GM23248 (cell line): ENCODE results near the gene MCTP2. TPM values are rescaled to one million over a fixed set of nuclear protein-coding genes. Genes with fewer than 3 reads are reported as not detected.

ENCODE experiments used
- DNase-seq: peaks from one replicate; pipeline ENCODE4 v3.0.0-alpha.2; 2015
- H2AFZ ChIP-seq: fragments of 200-600 bp; sonication (generic); 2 replicates; pipeline ENCODE4 v1.6.1; 2016; ENCODE audit warnings: antibody characterized with exemption
- H3F3A ChIP-seq: fragments of 200-600 bp; sonication (generic); 2 replicates; pipeline ENCODE4 v1.6.1; 2016; ENCODE audit warnings: mild to moderate bottlenecking, antibody characterized with exemption, mixed run types; ENCODE audit not compliant: insufficient read depth
- H3K27ac ChIP-seq: fragments of 200-600 bp; sonication (generic); 2 replicates; pipeline ENCODE4 v1.5.1; 2016; ENCODE audit warnings: mild to moderate bottlenecking
- H3K27me3 ChIP-seq: fragments of 200-600 bp; sonication (generic); replicated peaks from 2 replicates; pipeline ENCODE4 v1.6.1; 2016; ENCODE audit warnings: mild to moderate bottlenecking; ENCODE audit not compliant: insufficient read depth
- H3K36me3 ChIP-seq: fragments of 200-600 bp; sonication (generic); 2 replicates; pipeline ENCODE4 v1.6.1; 2016; ENCODE audit warnings: low read depth, mild to moderate bottlenecking
- H3K4me1 ChIP-seq: fragments of 200-600 bp; sonication (generic); 2 replicates; pipeline ENCODE4 v1.6.1; 2016; ENCODE audit warnings: mild to moderate bottlenecking; ENCODE audit not compliant: insufficient read depth
- H3K4me2 ChIP-seq: fragments of 200-600 bp; sonication (generic); one replicate; pipeline ENCODE4 v1.6.1; 2016; ENCODE audit warnings: mild to moderate bottlenecking; ENCODE audit not compliant: unreplicated experiment
- H3K4me3 ChIP-seq: fragments of 200-600 bp; sonication (generic); 2 replicates; pipeline ENCODE4 v1.5.1; 2016; ENCODE audit warnings: mild to moderate bottlenecking
- H3K79me2 ChIP-seq: fragments of 200-600 bp; sonication (generic); 2 replicates; pipeline ENCODE4 v1.6.1; 2016; ENCODE audit warnings: mild to moderate bottlenecking; ENCODE audit not compliant: insufficient read depth
- H3K9ac ChIP-seq: fragments of 200-600 bp; sonication (generic); 2 replicates; pipeline ENCODE4 v1.6.1; 2016; ENCODE audit warnings: mild to moderate bottlenecking
- H3K9me2 ChIP-seq: fragments of 200-600 bp; sonication (generic); 2 replicates; pipeline ENCODE4 v1.6.1; 2016; ENCODE audit warnings: mixed run types, mild to moderate bottlenecking, moderate library complexity; ENCODE audit not compliant: insufficient read depth
- H3K9me3 ChIP-seq: fragments of 200-600 bp; sonication (generic); one replicate; pipeline ENCODE4 v1.6.1; 2017; ENCODE audit warnings: low read depth
- H4K20me1 ChIP-seq: fragments of 200-600 bp; sonication (generic); 2 replicates; pipeline ENCODE4 v1.6.0; 2016; ENCODE audit not compliant: insufficient read depth
- EZH2 ChIP-seq: fragments of 200-600 bp; sonication (generic); IDR thresholded peaks from 2 replicates; pipeline ENCODE4 v1.6.1; 2018; ENCODE audit warnings: antibody characterized with exemption, mild to moderate bottlenecking; ENCODE audit not compliant: insufficient read depth, poor library complexity, severe bottlenecking
- EZH2phosphoT487 ChIP-seq: fragments of 200-600 bp; sonication (generic); IDR thresholded peaks from 2 replicates; pipeline ENCODE4 v1.6.1; 2018; ENCODE audit warnings: antibody characterized with exemption, moderate library complexity, mild to moderate bottlenecking, low read depth; ENCODE audit not compliant: insufficient read depth
- WGBS, 2 experiments: methylation state at CpG; one replicate each; pipeline ENCODE4 v1.1.6; 2015 to 2017; ENCODE audit warnings: low lambda C conversion rate in 2 of 2, low coverage in 1 of 2; ENCODE audit errors: missing lambda C conversion rate in 2 of 2; 5-methylcytosine and 5-hydroxymethylcytosine counted together
- in situ Hi-C: fragments of 300-500 bp; cut with MboI; formaldehyde crosslinking; loops from 2 replicates; pipeline ENCODE4 v1.15.0; 2020
- polyA plus RNA-seq: library from polyadenylated mRNA; unstranded; fragments of >200 nt; fragmentation: Nextera tagmentation; extraction: Ambion mirVana; gene quantifications from 2 replicates; pipeline ENCODE4 v1.2.1, GENCODE V29; 2016
- total RNA-seq: library from RNA; depleted of rRNA; stranded (reverse); fragments of >200 nt; shearing (Covaris generic); gene quantifications from 2 replicates; pipeline ENCODE4 v1.2.3, GENCODE V29; 2014

Gene MCTP2
- total and polyA plus RNA-seq, 2 experiments from 2014 or later: 0.70 to 0.97 TPM

- H2AFZ ChIP-seq: no peak overlapping the region
- no peaks in the 10 kb centered on the region for H3K9me3 ChIP-seq
- H3F3A ChIP-seq: no peaks in the 10 kb centered on the region
- H3K9me2 ChIP-seq: no peaks in the 10 kb centered on the region
- 87 to 88% methylated on average over 13 of the region's 13 CpGs for WGBS, 2 experiments
- H3K27ac ChIP-seq: no peak overlapping the region
- DNase-seq: no peak
- H3K4me1 ChIP-seq: no peaks in the 10 kb centered on the region
- H3K4me2 ChIP-seq: no peak overlapping the region
- H3K79me2 ChIP-seq: no peaks in the 10 kb centered on the region
- no peaks in the 10 kb centered on the region for H3K27me3 ChIP-seq
- H3K9ac ChIP-seq: no peak overlapping the region
- no peaks in the 10 kb centered on the region for H4K20me1 ChIP-seq
- in situ Hi-C loops: no loop called here
- no peak overlapping the region for H3K4me3 ChIP-seq
- H3K36me3 ChIP-seq: no peaks in the 10 kb centered on the region
- TF ChIP-seq EZH2: no peak
- no peak for TF ChIP-seq EZH2phosphoT487
These were observed 105.6 kb downstream of the MCTP2 start for GRCh38 chr15:94336817-94337467.

GRCh38 chr15:94338243-94338846 lies 107.0 kb downstream of the MCTP2 start:
- in situ Hi-C loops: no loop called here

GRCh38 chr15:94346282-94346681 lies 114.9 kb downstream of the MCTP2 start:
- in situ Hi-C loops: no loop called here
- no peak overlapping the region for H3K27ac ChIP-seq
- no peaks in the 10 kb centered on the region for H3K27me3 ChIP-seq
- peak overlapping the region; percentile 71 for H2AFZ ChIP-seq
- H3K36me3 ChIP-seq: no peaks in the 10 kb centered on the region
- H3K79me2 ChIP-seq: no peaks in the 10 kb centered on the region
- peak; percentile 17 for DNase-seq
- 37 to 40% methylated on average over 4 of the region's 4 CpGs for WGBS, 2 experiments
- no peaks in the 10 kb centered on the region for H4K20me1 ChIP-seq
- no peaks in the 10 kb centered on the region for H3K4me1 ChIP-seq
- no peak overlapping the region for H3K4me2 ChIP-seq
- TF ChIP-seq EZH2phosphoT487 (no peak), EZH2 (no peak)
- no peaks in the 10 kb centered on the region for H3F3A ChIP-seq
- no peak overlapping the region for H3K4me3 ChIP-seq
- no peak overlapping the region for H3K9ac ChIP-seq
- H3K9me2 ChIP-seq: no peaks in the 10 kb centered on the region
- H3K9me3 ChIP-seq: no peaks in the 10 kb centered on the region

More at GRCh38 chr15:94338243-94338846, 107.0 kb downstream of the MCTP2 start:
- WGBS, 2 experiments: 78 to 80% methylated on average over 16 of the region's 16 CpGs
- Histone ChIP-seq H3K36me3 (no peaks in the 10 kb centered on the region), H3K9me2 (no peaks in the 10 kb centered on the region), H3K4me3 (no peak overlapping the region), H3K9me3 (no peaks in the 10 kb centered on the region), H3F3A (no peaks in the 10 kb centered on the region), H3K4me1 (no peaks in the 10 kb centered on the region), H3K4me2 (no peak overlapping the region), H3K79me2 (no peaks in the 10 kb centered on the region), H2AFZ (no peak overlapping the region), H3K27ac (no peak overlapping the region), H3K9ac (no peak overlapping the region), H4K20me1 (no peaks in the 10 kb centered on the region), H3K27me3 (no peaks in the 10 kb centered on the region)
- TF ChIP-seq EZH2: no peak
- no peak for TF ChIP-seq EZH2phosphoT487
- DNase-seq: no peak

- no peak for DNase-seq
- Histone ChIP-seq H2AFZ (no peak overlapping the region), H3K79me2 (no peaks in the 10 kb centered on the region), H3K27me3 (no peaks in the 10 kb centered on the region), H3K4me3 (no peak overlapping the region), H3F3A (no peaks in the 10 kb centered on the region), H3K9ac (no peak overlapping the region), H3K27ac (no peak overlapping the region), H3K9me2 (no peaks in the 10 kb centered on the region), H3K9me3 (no peaks in the 10 kb centered on the region), H3K36me3 (no peaks in the 10 kb centered on the region), H4K20me1 (no peaks in the 10 kb centered on the region), H3K4me1 (no peaks in the 10 kb centered on the region), H3K4me2 (no peak overlapping the region)
- in situ Hi-C loops: no loop called here
- WGBS, 2 experiments: 5 to 6% methylated on average over 1 to 2 of the region's 2 CpGs
- TF ChIP-seq EZH2phosphoT487: no peak
- no peak for TF ChIP-seq EZH2
These were observed 116.7 kb downstream of the MCTP2 start for GRCh38 chr15:94348084-94348483.
